GM12878 (cell line): Measurements from ENCODE around the gene MITF. TPM values are rescaled to one million over a fixed set of nuclear protein-coding genes. Genes with fewer than 3 reads are reported as not detected.

Experiments
- ATAC-seq: fragments of 200-7000 bp; cut with Tn5 transposase; 3 replicates; pipeline ENCODE4 v1.9.1; 2020; ENCODE audit warnings: mild to moderate bottlenecking, moderate library complexity
- BruUV-seq: library from RNA; stranded (reverse); fragments of 400-500 nt; replicated peaks from 2 replicates; lab custom pipeline; 2021; lab: Mats Ljungman, UMichigan
- CTCF ChIA-PET: fragments of 300-600 bp; sonication (Branson Sonifier 250); formaldehyde crosslinking; extraction: SDS; loops from one replicate; lab custom pipeline; 2021; ENCODE audit warnings: inconsistent platforms; lab: Yijun Ruan, JAX
- POLR2A ChIA-PET: fragments of 350-600 bp; formaldehyde crosslinking; extraction: SDS; loops from one replicate; lab custom pipeline; 2021; ENCODE audit warnings: inconsistent platforms; lab: Charles Lee
- RAD21 ChIA-PET: fragments of 300-600 bp; sonication (Branson Sonifier 250); formaldehyde crosslinking; loops from one replicate; lab custom pipeline; 2023; ENCODE audit warnings: antibody characterized with exemption; ENCODE audit not compliant: unreplicated experiment; lab: Charles Lee
- SMC1A ChIA-PET: fragments of 300-600 bp; sonication (Branson Sonifier 250); formaldehyde crosslinking; loops from one replicate; lab custom pipeline; 2023; ENCODE audit not compliant: unreplicated experiment, uncharacterized antibody; lab: Charles Lee
- DNase-seq: peaks from one replicate; pipeline ENCODE4 v3.0.0-alpha.2; 2011; ENCODE audit warnings: low read depth, low spot score
- FAIRE-seq: peaks from 3 replicates; lab custom pipeline; 2011; peaks lifted over from hg19 to GRCh38; lab: Jason Lieb, UNC
- H2AFZ ChIP-seq: 2 replicates; pipeline ENCODE4 v1.6.0; 2011; ENCODE audit warnings: low read depth, low read length, control low read depth; ENCODE audit not compliant: control insufficient read depth
- H3K27ac ChIP-seq: 2 replicates; pipeline ENCODE4 v1.5.1; 2011; ENCODE audit warnings: control low read depth; ENCODE audit not compliant: control insufficient read depth, insufficient read depth
- H3K27me3 ChIP-seq, 2 experiments: replicated peaks in 1 of 2; 2 replicates each; pipeline versions ENCODE4 v1.6.0 to v1.6.1; 2011; ENCODE audit warnings: low read length in 1 of 2; ENCODE audit not compliant: control insufficient read depth in 2 of 2, insufficient read depth in 2 of 2
- H3K36me3 ChIP-seq, 2 experiments: 2 replicates each; pipeline ENCODE4 v1.5.1; 2011; ENCODE audit warnings: low read length in 1 of 2; ENCODE audit not compliant: control insufficient read depth in 2 of 2, insufficient read depth in 2 of 2
- H3K4me1 ChIP-seq: 2 replicates; pipeline ENCODE4 v1.6.1; 2011; ENCODE audit warnings: mild to moderate bottlenecking, low read length, moderate library complexity, mixed read lengths; ENCODE audit not compliant: control insufficient read depth, insufficient read depth
- H3K4me2 ChIP-seq: 2 replicates; pipeline ENCODE4 v1.6.0; 2011; ENCODE audit warnings: control low read depth; ENCODE audit not compliant: control insufficient read depth, insufficient read depth
- H3K4me3 ChIP-seq: fragments of 200-600 bp; sonication (generic); 2 replicates; pipeline ENCODE4 v1.5.1; 2016
- H3K79me2 ChIP-seq: 2 replicates; pipeline ENCODE4 v1.6.0; 2011; ENCODE audit warnings: low read length; ENCODE audit not compliant: control insufficient read depth, insufficient read depth
- H3K9ac ChIP-seq: 2 replicates; pipeline ENCODE4 v1.8.0; 2011; ENCODE audit warnings: low read length, control low read depth, mixed read lengths; ENCODE audit not compliant: control insufficient read depth, insufficient read depth
- H3K9me3 ChIP-seq: replicated peaks from 3 replicates; pipeline ENCODE4 v1.5.1; 2011; ENCODE audit warnings: mild to moderate bottlenecking, low read length; ENCODE audit not compliant: control insufficient read depth, insufficient read depth
- H4K20me1 ChIP-seq: 2 replicates; pipeline ENCODE4 v1.6.0; 2011; ENCODE audit not compliant: control insufficient read depth, insufficient read depth
- BHLHE40 ChIP-seq, 2 experiments: fragments of 450-650 bp in 1 of 2; IDR thresholded peaks; 2 replicates each; pipeline ENCODE4 v1.6.1; 2011 to 2017; ENCODE audit warnings: low read depth in 2 of 2, borderline replicate concordance in 1 of 2, improper control_type of control experiment in 1 of 2, low read length in 1 of 2, mild to moderate bottlenecking in 1 of 2
- JUNB ChIP-seq: IDR thresholded peaks from 2 replicates; pipeline ENCODE4 v1.6.1; 2016; ENCODE audit warnings: antibody characterized with exemption, mild to moderate bottlenecking
- RBBP5 ChIP-seq: fragments of 200-600 bp; sonication (generic); conservative IDR thresholded peaks from 2 replicates; pipeline ENCODE4 v1.6.1; 2016
- SMARCA5 ChIP-seq: fragments of 450-650 bp; IDR thresholded peaks from 2 replicates; pipeline ENCODE4 v1.6.1; 2017; ENCODE audit warnings: mild to moderate bottlenecking
- TAF1 ChIP-seq: IDR thresholded peaks from 2 replicates; pipeline ENCODE4 v1.6.1; 2011; ENCODE audit warnings: mild to moderate bottlenecking, low read depth, low read length, borderline replicate concordance
- YBX1 ChIP-seq: fragments of 450-650 bp; IDR thresholded peaks from 2 replicates; pipeline ENCODE4 v1.6.1; 2016; ENCODE audit warnings: antibody characterized with exemption
- ZNF217 ChIP-seq: fragments of 450-650 bp; IDR thresholded peaks from 2 replicates; pipeline ENCODE4 v1.6.1; 2017; ENCODE audit warnings: antibody characterized with exemption, mild to moderate bottlenecking
- WGBS: methylation state at CpG from one replicate; pipeline ENCODE4 v1.1.6; 2016; ENCODE audit warnings: low lambda C conversion rate; ENCODE audit not compliant: insufficient replicate concordance, insufficient coverage; ENCODE audit errors: missing lambda C conversion rate; 5-methylcytosine and 5-hydroxymethylcytosine counted together
- in situ Hi-C: fragments of 300-500 bp; cut with MboI; formaldehyde crosslinking; loops from 9 replicates; pipeline ENCODE4 v1.14.3; 2018; ENCODE audit warnings: mixed read lengths
- intact Hi-C: fragments of 100-400 bp; cut with micrococcal nuclease; formaldehyde crosslinking; loops from one replicate; pipeline ENCODE4 v1.14.2; 2022; ENCODE audit not compliant: unreplicated experiment
- polyA plus RNA-seq, 11 experiments: library from polyadenylated mRNA; depleted of rRNA in 4 of 11; unstranded in 6 of 11; stranded (reverse) in 5 of 11; fragments of >200 nt; fragmentation: Nextera tagmentation in 4 of 11; fragmentation: Illumina TruSeq in 1 of 11; extraction: Ambion mirVana in 4 of 11; extraction: Trizol in 1 of 11; gene quantifications; 1 replicate in 1 of 11; 2 replicates in 10 of 11; pipeline versions ENCODE4 v1.2.1 to v1.2.3, GENCODE V29; 2011 to 2016; ENCODE audit warnings: inconsistent platforms in 2 of 11, missing spikeins in 2 of 11, low read depth in 1 of 11
- total RNA-seq, 4 experiments: library from RNA; depleted of rRNA in 3 of 4; stranded (reverse); fragments of >200 nt in 3 of 4; fragmentation: Illumina TruSeq in 1 of 4; extraction: Trizol in 1 of 4; gene quantifications; 2 replicates each; pipeline versions ENCODE4 v1.2.1 to v1.2.3, GENCODE V29; 2013 to 2021
- TF ChIP-seq, protein P1 (sequence below): IDR thresholded peaks from 2 replicates; pipeline ENCODE4 v1.6.1; 2012; ENCODE audit warnings: mild to moderate bottlenecking, low read depth, low read length
- TF ChIP-seq, protein P2 (sequence below): IDR thresholded peaks from 2 replicates; pipeline ENCODE4 v1.6.1; 2011; ENCODE audit warnings: mild to moderate bottlenecking, low read depth, low read length, moderate library complexity; ENCODE audit not compliant: insufficient replicate concordance
- TF ChIP-seq, protein P3 (sequence below): fragments of 450-650 bp; IDR thresholded peaks from 2 replicates; pipeline ENCODE4 v1.6.1; 2017; ENCODE audit warnings: mild to moderate bottlenecking, moderate library complexity

The MITF gene
- total and polyA plus RNA-seq, 10 of the 15 experiments (the other 5 are each of a cell fraction or from before 2014, with no cell fraction given): under 0.01 to 0.90 (median 0.06) TPM; not detected in 3

DNA sequence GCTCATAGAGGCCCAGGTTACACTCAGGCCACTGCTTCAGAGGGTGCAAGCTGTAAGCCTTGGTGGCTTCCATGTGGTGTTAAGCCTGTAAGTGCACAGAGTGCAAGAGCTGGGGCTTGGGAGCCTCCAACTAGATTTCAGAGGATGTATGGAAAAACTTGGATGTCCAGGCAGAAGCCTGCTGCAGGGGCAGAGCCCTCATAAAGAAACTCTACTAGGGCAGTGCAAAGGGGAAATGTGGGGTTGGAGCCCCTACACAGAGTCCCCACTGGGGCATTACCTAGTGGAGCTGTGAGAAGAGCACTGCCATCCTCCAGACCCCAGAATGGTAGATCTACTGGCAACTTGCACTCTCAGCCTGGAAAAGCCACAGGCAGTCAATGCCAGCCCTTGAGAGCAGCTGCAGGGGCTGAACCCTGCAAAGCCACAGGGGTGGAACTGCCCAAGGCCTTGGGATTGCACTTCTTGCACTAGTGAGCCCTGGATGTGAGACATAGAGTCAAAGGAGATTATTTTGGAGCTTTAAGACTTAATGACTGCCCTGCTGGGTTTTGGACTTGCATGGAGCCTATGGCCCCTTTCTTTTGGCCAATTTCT is 14.0 kb downstream of the MITF start (continued):
- TF ChIP-seq, protein P1, sequence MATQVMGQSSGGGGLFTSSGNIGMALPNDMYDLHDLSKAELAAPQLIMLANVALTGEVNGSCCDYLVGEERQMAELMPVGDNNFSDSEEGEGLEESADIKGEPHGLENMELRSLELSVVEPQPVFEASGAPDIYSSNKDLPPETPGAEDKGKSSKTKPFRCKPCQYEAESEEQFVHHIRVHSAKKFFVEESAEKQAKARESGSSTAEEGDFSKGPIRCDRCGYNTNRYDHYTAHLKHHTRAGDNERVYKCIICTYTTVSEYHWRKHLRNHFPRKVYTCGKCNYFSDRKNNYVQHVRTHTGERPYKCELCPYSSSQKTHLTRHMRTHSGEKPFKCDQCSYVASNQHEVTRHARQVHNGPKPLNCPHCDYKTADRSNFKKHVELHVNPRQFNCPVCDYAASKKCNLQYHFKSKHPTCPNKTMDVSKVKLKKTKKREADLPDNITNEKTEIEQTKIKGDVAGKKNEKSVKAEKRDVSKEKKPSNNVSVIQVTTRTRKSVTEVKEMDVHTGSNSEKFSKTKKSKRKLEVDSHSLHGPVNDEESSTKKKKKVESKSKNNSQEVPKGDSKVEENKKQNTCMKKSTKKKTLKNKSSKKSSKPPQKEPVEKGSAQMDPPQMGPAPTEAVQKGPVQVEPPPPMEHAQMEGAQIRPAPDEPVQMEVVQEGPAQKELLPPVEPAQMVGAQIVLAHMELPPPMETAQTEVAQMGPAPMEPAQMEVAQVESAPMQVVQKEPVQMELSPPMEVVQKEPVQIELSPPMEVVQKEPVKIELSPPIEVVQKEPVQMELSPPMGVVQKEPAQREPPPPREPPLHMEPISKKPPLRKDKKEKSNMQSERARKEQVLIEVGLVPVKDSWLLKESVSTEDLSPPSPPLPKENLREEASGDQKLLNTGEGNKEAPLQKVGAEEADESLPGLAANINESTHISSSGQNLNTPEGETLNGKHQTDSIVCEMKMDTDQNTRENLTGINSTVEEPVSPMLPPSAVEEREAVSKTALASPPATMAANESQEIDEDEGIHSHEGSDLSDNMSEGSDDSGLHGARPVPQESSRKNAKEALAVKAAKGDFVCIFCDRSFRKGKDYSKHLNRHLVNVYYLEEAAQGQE: no peak
- TF ChIP-seq, protein P2, sequence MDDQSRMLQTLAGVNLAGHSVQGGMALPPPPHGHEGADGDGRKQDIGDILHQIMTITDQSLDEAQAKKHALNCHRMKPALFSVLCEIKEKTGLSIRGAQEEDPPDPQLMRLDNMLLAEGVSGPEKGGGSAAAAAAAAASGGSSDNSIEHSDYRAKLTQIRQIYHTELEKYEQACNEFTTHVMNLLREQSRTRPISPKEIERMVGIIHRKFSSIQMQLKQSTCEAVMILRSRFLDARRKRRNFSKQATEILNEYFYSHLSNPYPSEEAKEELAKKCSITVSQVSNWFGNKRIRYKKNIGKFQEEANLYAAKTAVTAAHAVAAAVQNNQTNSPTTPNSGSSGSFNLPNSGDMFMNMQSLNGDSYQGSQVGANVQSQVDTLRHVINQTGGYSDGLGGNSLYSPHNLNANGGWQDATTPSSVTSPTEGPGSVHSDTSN: no peak
- TF ChIP-seq BHLHE40 (IDR thresholded peaks at IDR 0.05; ENCODE audit: borderline replicate concordance in 1 of 2, low read depth in 2 of 2, low read length in 1 of 2) (no peak), YBX1 (no peak)

DNA sequence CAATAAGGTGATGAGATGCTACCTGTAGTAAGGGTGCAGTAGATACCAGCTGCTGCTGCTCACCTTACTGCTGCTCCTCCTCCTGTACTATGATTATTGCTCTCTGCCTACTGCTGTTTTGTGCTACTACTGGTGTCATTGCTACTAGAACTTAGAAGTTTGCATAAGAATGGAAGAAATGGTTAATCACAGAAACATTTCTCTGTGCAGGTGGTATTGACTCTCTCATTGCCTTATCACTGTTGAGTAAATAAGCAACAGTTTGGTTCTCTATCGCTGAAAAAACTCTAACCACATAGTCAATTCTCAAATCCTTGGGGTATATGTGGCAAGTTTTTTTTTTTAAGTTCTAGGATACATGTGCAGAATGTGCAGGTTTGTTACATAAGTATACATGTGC is 16.5 kb downstream of the MITF start:
- TF ChIP-seq JUNB (no peak), SMARCA5 (no peak), ZNF217 (no peak), TAF1 (no peak), RBBP5 (no peak)
- TF ChIP-seq, protein P3, sequence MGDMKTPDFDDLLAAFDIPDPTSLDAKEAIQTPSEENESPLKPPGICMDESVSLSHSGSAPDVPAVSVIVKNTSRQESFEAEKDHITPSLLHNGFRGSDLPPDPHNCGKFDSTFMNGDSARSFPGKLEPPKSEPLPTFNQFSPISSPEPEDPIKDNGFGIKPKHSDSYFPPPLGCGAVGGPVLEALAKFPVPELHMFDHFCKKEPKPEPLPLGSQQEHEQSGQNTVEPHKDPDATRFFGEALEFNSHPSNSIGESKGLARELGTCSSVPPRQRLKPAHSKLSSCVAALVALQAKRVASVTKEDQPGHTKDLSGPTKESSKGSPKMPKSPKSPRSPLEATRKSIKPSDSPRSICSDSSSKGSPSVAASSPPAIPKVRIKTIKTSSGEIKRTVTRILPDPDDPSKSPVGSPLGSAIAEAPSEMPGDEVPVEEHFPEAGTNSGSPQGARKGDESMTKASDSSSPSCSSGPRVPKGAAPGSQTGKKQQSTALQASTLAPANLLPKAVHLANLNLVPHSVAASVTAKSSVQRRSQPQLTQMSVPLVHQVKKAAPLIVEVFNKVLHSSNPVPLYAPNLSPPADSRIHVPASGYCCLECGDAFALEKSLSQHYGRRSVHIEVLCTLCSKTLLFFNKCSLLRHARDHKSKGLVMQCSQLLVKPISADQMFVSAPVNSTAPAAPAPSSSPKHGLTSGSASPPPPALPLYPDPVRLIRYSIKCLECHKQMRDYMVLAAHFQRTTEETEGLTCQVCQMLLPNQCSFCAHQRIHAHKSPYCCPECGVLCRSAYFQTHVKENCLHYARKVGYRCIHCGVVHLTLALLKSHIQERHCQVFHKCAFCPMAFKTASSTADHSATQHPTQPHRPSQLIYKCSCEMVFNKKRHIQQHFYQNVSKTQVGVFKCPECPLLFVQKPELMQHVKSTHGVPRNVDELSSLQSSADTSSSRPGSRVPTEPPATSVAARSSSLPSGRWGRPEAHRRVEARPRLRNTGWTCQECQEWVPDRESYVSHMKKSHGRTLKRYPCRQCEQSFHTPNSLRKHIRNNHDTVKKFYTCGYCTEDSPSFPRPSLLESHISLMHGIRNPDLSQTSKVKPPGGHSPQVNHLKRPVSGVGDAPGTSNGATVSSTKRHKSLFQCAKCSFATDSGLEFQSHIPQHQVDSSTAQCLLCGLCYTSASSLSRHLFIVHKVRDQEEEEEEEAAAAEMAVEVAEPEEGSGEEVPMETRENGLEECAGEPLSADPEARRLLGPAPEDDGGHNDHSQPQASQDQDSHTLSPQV: no peak
- no peak for FAIRE-seq
- intact Hi-C loops: no loop called here
- Histone ChIP-seq H3K9me3 (no peaks in the 10 kb centered on the region), H3K4me1 (no peaks in the 10 kb centered on the region), H4K20me1 (no peaks in the 10 kb centered on the region), H3K27ac (no peak overlapping the region), H3K27me3 (0 out of 4 replicates have a peak, but pooled peaks cover 0 to 3% of the 10 kb centered on the region in 2 experiments), H3K9ac (no peak overlapping the region), H2AFZ (no peak overlapping the region), H3K4me3 (no peak overlapping the region), H3K4me2 (no peak overlapping the region), H3K79me2 (no peaks in the 10 kb centered on the region), H3K36me3 (no peaks in the 10 kb centered on the region)
- ChIA-PET POLR2A (no interaction called here), CTCF (no interaction called here), SMC1A (no interaction called here), RAD21 (no interaction called here)
- DNase-seq: no peak
- no peak for ATAC-seq
- in situ Hi-C loops: no loop called here
- 0% methylated on average over 1 of the region's 1 CpG for WGBS
- no TSS peak for BruUV-seq
